GM18519 (cell line): ENCODE measurements around the gene LAMTOR3.

Experiments used
- ATAC-seq: cut with Tn5 transposase; IDR thresholded peaks from one replicate; pipeline ENCODE4 v1.9.1; 2021; ENCODE audit warnings: mild to moderate bottlenecking, moderate library complexity; ENCODE audit not compliant: unreplicated experiment, low FRiP score

LAMTOR3 gene

DNA sequence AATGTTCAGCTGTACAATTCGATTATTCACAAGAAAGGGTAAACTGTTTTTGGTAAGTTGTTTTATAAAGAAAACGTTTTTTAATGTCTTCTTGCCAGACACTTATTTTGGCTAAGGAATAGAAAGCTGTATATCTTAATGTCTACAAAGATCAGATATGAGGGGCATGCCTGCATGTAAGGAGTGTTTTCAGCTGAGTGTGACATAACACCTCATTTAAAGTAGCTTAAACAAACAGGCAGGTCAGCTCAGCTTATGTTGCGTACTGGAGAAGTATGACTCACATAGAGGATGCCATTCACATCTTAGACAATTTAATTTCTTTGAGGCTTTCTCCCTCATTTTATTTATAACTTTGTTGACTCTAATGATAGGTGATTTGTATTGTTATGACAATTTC, 30.4 kb downstream of the LAMTOR3 start:
- ATAC-seq: no peak

DNA sequence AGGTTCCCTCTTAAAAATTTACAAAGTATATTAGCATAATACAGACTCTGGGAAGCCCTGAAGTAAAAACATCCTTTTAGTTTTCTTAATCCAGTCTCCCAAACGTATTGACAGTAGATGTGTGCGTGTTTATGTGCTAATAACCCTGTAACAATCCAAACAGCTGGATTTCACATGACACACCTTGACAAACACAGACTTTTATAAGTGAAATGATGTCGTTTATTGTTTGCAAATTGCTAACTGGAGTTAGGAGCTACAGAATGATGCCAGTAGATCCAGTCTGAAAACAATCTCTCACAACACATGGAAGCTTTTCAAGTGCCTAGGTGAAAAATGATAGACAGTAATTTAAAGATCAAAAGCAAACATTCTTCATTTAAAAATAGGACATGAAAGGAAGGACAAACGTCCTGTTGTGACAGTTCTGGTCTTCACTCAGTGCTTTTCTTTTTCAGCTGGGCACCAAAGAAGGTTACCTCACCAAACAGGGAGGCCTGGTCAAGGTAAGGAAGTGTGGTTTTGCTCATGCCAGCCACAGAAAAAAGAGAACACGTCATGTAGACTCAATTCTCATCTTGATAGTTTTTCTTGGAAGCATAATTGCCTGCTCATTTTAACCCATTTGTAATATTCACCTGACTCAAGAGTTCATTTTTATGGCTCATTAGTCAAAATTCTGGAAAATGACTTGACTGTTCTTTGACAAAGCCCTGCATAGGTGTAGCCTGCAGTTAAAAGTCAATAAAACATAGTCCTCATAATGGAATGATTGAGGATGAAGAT, 32.9 kb downstream of the LAMTOR3 start:
- ATAC-seq: no peak

DNA sequence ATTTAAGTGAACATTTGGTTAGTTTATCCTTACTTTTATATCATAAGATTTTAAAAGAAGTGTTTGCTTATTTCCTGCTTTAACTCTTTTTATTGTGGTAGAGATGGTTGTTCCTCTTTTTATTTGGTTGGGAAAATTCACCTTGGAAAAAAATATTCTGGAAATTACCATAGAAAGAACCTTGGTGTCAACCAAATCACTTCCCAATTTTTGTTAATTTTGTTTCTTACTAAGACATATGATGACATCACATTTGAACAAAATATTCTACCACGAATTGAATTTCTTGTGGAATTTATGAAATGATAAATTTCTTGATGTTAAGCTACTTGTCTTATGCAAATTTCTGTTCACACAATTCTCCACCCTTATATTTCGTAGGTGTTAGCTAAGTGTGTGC, 33.7 kb downstream of the LAMTOR3 start:
- no peak for ATAC-seq

DNA sequence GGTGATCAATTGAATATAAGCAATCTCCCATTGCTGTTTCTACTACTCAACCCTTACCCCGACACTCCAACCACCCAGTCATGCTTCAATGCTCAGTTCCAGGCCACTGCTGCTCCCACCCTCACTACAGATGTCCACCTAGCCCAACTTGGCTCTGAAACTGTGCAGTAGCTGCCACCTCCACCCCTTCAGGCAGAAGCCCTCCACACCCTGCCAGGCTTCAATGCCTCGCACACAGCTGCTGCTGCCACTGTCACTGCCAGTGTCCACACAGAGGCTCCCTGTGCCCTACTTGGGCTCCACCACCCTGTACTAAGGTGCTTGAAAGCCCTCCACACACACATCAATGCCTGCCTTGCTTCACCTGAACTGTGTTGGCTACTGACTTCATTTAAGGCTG, 34.6 kb downstream of the LAMTOR3 start:
- ATAC-seq: no peak

DNA sequence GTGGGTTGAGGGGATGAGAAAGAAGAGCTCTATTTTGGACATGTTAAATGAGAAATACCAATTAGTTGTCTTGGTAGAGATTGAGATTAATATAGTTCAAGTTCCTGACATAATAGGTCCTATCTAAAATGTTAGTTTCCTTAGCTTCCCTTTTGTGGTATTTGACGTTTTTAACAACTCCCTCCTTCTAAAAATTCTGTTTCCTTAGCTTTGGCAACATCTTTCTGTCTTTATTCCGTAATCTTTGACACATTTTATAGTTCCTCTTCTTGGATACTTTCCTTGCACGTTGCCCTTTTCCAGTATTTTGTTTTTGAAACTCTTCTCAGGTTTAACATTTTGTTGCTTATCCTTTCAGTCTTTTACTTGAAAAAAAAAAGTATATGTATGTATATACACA, 36.9 kb downstream of the LAMTOR3 start:
- ATAC-seq: no peak

DNA sequence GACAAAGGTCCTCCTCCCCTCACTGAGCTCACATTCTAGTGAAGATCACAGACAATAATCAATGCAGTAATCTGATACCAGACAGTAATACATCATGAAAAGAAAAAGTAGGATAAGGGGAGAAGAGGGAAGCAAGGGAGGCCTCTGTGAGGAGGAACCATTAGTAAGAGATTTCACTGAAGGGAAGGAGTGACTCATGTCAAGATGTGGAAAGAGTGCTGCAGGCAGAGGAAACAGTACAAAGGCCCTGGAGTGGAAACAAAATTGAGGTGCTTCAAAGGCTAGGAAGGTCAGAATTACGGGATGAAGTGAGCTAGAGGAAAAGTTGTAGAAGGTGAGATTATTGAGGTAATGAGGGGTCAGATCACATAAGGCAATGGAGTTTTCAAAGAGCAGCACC, 38.1 kb downstream of the LAMTOR3 start:
- ATAC-seq: no peak

DNA sequence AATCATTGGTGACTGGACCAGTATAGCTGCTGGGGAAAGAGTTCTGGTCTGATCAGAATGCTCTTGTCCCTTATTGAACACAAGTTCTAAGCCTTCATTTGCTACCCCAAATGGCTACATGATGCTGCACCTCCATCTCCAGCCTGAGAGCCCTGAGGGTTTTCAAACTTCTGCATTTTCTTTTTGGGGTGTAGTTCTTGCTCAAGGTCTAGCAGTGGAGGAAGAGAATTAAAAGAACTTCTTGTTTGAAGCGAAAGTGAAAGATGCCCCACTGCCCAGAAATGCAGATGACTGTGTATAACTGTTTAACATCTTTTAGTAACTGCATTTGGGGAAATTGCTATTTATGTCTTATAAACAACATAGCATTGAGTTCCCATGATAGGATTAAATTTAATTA, 38.5 kb downstream of the LAMTOR3 start:
- peak; percentile 37 for ATAC-seq

DNA sequence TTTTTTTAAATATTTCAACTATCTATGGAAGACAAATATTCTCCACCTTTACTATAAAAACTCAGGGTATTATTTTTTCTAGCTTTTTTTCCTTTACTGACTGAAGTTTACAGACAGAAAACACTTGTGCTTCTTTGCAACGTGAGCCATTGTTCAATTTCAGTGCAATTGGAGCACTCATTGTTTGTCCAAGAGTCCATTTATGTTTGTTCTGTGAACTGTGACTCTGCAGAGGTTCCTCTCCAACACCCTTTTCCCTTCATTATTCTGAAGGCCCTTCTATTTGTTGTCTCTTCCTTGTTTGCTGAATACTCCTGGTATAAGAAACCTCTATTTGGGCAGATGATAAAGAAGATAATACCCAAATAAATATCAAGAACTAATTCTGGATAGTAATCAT, 40.2 kb downstream of the LAMTOR3 start:
- ATAC-seq: no peak

DNA sequence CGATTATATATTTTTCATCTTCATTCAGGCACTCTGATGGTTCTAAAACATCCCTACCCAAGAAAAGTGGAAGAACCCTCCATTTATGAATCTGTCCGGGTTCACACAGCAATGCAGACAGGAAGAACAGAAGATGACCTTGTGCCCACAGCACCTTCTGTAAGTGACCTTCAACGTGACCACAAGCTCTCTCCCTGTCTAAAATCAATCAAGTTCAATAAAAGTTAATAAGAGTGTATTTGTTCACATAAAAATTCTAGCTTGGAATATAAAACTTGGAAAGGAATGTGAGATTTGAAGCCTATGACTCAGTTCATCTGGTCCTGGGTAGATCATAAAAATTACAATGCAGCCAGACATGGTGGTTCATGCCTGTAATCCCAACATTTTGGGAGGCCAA, 41.0 kb downstream of the LAMTOR3 start:
- no peak for ATAC-seq

DNA sequence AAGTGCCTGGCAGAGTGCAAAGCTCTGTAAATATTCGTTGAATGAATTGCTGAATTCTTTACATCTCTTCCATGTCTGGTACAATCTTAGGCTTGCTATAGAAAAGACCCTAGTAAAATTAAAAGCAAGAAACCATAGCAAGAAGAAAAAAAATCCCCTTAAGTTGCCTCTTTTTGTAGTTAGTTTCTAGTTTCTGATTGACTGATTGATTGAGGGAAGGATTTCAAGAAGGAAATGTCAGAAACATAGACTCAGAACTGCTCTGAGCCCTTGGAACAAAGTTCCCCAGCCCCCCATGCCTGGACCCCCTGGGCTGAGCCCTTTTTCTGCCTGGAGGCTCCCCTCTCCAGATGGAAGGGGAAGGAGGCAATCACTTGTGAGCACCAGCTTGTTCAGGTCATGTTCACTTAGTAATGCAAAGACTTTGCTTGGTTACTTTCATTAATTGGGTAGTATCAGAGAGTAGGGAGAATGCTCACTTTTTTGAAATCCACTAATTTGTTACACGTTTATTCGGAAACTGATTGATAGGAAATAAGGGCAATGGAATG, 42.0 kb downstream of the LAMTOR3 start:
- no peak for ATAC-seq

DNA sequence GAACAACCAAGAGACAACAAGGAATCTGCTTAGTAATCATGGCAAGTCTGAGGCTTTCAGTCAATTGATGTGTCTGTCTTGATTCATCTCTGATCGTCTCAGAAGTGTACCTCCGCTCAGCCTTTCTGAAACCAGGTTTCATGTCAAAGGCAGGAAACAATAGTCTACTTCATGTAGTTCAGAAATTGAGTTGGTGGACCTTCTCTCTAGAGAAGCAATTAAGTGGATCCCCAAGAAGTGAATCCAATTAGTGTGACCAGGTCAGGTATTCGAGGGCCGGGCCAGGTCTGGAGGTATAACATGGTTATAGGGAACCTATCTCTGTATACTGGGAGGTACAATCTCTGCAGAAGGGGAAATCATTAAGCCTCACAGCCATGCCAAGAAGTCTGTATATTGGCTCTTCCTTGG, 45.6 kb downstream of the LAMTOR3 start:
- peak; percentile 37 for ATAC-seq

DNA sequence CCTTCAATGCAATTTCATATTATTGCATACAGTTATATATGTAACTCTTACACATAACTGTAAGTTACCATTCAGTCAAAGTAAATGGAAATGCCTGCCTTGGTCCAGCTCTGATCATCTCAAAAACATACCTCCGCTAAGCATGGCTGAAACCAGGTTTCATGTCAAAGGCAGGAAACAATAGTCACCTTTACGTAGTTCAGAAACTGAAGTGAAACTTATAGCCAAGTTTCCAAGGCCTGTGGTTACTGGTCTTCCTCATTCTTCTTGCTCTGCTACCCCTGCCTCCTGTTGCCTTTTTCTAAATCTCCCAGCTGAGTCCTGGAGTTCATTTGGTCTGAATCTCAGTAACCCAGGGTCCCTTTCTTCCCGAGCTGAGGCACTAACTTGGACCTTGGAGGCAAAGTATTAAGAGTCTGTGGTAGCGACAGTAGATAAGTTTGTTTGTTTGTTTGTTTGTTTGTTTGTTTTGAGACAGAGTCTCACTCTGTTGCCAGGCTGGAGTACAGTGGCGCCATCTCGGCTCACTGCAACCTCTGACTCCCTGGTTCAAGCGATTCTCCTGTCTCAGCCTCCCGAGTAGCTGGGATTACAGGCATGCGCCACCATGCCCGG, 46.8 kb downstream of the LAMTOR3 start:
- peak; percentile 67 for ATAC-seq

DNA sequence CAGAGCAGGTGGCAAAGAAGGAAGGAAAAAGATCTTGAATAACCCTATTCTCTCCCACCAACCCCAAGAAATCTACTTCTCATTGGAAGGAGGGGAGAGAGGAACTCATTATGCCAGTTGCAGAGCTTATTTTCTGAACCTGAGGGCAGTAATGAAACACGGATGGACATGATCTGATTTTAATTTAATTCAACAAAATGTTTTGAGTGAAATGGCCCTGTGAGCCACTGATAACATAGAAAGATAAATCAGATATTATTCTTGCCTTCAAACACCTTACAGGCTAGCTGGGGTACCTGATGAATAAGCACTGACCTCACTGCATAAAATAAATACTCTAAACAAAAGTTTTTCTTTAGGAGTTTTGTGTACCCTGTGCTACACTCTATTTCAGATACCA, 47.3 kb downstream of the LAMTOR3 start:
- no peak for ATAC-seq

DNA sequence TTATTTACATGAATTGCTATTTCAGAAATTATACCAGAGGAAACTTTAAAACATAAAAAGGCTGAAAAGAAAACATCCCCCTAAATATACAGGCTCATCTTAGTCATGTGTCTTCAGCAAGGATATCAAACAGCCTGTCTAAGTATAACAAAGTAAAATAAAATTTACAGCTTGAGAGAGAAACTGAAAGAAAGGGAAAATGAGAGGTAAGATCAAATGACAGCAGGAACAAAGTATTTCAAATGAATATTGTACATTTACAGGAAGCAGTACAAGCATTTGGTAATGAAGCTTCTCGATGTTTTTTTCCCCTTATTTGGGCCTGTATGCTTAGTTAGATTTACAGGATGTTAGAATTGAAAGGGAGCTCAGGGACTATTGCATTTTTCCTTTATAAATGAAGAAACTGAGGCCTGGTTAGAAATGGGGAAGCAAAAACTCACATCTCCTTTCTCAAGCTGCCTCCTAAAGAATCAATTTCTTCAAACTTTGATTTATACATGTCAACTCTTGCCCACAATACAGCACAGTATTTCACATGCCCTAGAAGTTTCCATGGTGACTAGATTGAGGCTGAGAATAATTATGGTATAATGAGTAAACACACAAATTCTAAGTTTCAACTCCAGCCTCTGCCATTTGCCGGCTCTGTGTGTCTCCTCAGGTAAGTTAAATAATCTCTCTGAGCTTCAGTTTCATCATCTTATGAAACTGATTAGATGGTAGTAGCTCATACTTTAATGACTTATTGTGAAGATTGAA, 48.3 kb downstream of the LAMTOR3 start:
- no peak for ATAC-seq

DNA sequence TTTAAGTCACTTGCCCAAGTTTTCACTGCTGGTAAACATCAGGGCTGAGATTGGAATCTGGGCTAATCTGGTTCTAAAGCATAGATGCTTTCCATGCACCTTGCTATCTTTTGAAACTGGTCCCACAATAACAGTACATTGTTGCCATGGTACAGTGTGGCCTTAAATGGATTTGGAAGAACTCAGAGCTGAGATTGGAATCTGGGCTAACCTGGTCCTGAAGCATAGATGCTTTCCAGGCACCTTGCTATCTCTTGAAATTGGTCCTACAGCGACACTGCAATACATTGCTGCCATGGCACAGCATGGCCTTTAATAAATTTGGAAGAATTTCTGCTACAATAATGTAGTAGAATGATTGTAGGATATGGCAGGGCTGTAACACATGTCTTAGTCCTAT, 49.0 kb downstream of the LAMTOR3 start:
- no peak for ATAC-seq

DNA sequence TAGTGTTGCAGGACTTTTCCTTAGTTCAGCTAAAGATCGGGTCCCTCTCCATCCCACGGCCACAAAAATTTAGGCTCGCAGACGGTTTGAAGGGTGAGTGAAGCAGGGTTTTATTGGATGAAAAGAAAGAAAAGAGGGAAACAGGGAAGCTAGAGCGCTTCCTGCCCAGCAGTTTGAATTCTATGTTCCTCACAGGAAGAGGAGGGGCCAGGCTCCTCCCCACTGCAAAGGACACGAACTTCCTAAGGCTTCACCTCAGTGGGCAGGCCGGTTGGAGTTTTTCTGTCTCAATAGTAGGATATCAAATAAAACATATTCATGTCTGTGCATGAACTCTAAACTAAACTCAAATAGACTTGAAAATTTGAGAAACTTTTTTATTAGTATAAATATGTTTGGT, 50.2 kb downstream of the LAMTOR3 start:
- ATAC-seq: no peak

DNA sequence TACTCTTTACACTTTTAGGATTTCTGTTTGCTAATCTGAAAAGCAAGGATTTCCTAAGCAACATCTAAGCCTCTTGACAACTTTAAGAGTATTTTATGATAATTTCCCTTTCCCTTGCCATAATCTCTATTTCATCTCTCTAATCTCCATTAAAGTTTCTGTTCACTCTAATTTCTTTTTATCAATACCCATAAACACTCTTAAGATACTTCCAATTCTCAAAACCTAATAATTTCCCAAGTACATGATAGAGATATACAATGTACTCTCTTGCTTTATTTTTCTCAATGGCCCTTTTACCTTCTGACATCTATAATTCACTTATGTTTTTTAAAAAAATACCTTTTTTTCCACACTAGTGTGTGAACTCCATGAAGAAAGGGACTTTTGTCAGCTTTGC, 50.8 kb downstream of the LAMTOR3 start:
- no peak for ATAC-seq

DNA sequence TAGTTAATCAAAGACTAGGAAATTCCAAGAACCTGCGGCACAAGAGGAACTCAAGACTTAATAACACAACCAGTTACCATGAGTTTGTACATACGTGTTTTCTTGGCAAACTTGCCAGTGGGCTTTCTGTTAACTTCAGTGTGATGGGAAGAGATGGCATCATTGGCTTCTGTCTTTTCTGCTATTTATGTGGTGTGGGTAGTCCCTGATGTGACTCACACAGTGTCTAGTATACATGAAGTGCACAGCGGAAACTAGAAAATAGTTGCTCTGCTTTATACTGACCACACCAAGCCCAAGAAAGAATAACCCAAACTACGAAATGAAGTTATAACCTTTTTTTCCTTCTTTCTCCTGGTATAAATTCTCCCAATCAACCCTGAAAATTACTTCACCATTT, 53.1 kb downstream of the LAMTOR3 start:
- peak; percentile 59 for ATAC-seq

DNA sequence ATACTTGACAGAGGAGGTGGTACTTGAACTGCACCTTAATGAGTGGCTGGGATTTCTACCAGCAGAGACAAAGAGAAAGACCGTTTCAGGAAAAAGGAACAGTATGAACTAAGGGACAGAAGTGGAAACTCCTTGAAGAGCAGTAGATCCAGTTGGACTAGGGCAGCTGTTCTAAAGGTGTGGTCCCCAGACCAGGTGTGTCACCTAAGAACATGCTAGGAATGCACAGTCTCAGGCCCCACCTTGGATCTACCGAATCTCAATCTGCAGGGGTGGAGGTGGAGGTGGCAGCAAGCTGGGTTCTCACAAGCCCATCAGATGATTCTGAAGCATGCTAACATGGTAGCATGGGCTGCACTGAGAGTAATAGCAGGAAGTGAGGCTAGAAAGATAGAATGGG, 55.3 kb downstream of the LAMTOR3 start:
- no peak for ATAC-seq

DNA sequence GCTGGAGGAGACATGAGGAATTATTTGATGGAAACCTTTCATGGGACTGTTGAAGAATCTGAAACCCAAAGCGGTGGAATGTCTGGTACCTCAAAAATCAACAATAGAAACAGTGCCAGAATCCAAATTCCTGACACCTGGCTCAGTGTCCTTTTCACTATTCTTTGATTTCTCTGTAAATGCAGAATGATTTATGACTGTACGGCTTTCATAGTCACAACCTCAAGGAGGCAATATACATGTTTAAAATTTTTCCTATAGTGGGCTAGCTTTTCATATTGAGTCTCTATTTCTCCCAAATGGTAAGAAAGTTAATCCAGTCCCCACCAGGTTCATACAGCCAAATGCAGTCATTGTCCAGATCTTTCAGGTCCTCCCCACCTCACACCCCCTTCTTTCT, 58.3 kb downstream of the LAMTOR3 start:
- no peak for ATAC-seq

DNA sequence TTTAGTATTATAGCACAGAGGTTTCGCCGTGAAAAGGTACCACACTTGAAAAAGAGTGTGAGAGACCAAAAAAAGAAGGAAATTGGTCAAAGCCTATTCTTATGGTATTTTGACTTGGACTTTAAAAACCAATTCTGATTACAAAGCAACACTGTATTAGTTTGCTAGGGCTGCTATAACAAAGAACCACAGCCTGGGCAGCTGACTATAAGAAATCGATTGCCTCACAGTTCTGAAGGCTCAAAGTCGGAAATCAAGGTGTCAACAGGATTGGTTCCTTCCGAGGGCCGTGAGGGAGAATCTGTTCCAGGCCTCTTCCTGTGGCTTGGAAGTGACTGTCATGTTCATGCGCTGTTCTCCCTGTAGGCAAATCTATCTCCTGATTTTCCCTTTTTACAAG, 59.7 kb downstream of the LAMTOR3 start:
- no peak for ATAC-seq
